Measurements from ENCODE around the gene IL17RE. TPM values are rescaled to one million over a fixed set of nuclear protein-coding genes. Genes with fewer than 3 reads are reported as not detected.
"Not testable (repeated sequence)": the region's sequence is repeated elsewhere in the genome, so short reads cannot be mapped to it uniquely, and the experiment has no call there.

The IL17RE gene
- total and polyA plus RNA-seq, 5 donors, result 1.0 to 2.2 (median 1.2) TPM

DNA sequence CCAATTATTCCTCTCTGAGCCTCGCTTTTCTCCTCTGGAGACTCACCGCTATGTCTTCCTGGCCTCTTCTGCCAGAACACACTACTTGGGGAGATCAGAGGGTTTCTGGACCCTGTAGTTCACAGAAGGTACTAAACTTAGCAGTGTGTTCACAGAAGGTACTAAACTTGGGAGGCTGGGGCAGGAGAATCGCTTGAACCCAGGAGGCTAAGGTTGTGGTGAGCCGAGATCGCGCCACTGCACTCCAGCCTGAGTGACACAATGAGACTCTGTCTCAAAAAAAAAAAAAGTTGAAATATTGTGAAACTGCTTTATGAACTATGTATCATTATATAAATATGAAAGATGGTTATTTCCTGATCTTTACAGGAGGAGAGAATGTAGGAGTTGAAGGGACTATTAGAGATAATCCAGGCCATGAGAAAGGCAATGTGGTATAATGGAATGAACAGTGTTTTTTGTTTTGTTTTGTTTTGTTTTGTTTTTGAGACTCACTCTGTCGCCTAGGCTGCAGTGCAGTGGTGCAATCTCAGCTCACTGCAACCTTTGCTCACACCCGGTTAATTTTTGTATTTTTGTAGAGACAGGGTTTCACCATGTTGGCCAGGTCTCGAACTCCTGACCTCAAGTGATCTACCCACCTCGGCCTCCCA lies 5.8 kb upstream of the IL17RE start:
- 90% methylated on average over 10 of the region's 10 CpGs for WGBS
- H3K4me1 ChIP-seq (ENCODE audit: control insufficient read depth, insufficient read depth, low read length); DNase-seq; intact Hi-C loops (cut with DNase I); ATAC-seq; H3K27ac ChIP-seq (ENCODE audit: low read length); H3K27me3 ChIP-seq (ENCODE audit: control insufficient read depth, insufficient read depth); H3K9me3 ChIP-seq (ENCODE audit: control insufficient read depth, low read length); H3K4me3 ChIP-seq (ENCODE audit: low read length): not testable (repeated sequence)

DNA sequence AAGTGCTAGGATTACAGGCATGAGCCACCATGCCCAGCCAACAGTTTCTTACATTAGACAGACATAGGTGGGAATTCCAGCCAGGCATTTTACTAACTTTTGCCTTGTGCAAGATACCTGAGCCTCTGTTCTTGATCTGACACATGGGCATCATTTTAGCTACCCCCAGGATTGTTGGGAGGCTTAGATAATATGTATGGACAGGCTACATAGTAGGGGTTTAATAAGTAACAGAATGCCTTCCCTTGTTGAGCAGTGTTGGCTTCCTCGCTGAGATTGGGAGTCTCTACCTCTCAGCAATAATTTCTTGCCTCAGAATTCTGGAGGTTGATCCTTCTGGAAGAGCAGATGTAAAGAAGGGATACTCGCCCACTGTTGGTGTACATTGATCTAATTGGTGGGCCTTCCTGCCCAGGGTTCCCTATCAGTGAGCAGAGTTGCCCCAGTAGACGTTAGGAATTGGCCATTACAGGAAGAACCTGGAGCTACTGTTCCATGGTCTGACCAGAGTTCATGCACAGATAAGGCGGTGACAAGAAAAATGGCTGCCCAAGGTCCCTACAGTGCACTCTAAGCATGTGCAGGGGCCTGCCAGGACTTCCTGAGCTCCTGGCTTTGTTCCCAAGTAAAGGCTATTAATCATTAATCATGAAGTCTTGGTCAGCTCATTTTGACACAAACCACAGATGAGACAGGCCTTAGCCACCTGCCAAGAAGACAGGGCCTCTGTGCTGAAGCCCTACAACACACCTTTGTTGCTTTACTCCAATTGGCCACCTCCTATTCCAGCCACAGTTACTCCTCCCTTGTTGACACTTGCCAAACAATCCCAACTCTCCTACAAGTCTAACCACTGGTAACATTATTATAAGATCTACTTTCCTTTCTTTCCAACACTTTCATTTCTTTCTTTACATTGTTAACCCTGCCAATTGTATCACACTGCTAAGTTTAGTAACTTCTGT lies 5.0 kb upstream of the IL17RE start:
- Histone ChIP-seq H3K27ac (ENCODE audit: low read length) (no peak overlapping the region), H3K4me3 (ENCODE audit: low read length) (no peak overlapping the region), H3K27me3 (ENCODE audit: control insufficient read depth, insufficient read depth) (no peaks in the 10 kb centered on the region), H3K4me1 (ENCODE audit: control insufficient read depth, insufficient read depth, low read length) (peaks cover 3% of the 10 kb centered on the region), H3K9me3 (ENCODE audit: control insufficient read depth, low read length) (no peaks in the 10 kb centered on the region)
- ATAC-seq (peak; percentile 47 to 49), DNase-seq (no peak)
- WGBS, result 52% methylated on average over 4 of the region's 4 CpGs
- intact Hi-C loops (cut with DNase I), result no loop called here

GRCh38 chr3:9898467-9899241 lies 4.0 kb upstream of the IL17RE start:
- no peak for ATAC-seq
- no peak overlapping the region for H3K27ac ChIP-seq (ENCODE audit: low read length)
- intact Hi-C loops (cut with DNase I), result no loop called here
- no peak for DNase-seq
- H3K9me3 ChIP-seq (ENCODE audit: control insufficient read depth, low read length), result no peaks in the 10 kb centered on the region
- no peaks in the 10 kb centered on the region for H3K27me3 ChIP-seq (ENCODE audit: control insufficient read depth, insufficient read depth)
- 71% methylated on average over 8 of the region's 8 CpGs for WGBS
- peaks cover 3% of the 10 kb centered on the region for H3K4me1 ChIP-seq (ENCODE audit: control insufficient read depth, insufficient read depth, low read length)
- no peak overlapping the region for H3K4me3 ChIP-seq (ENCODE audit: low read length)

- intact Hi-C loops (cut with DNase I), result no loop called here
- Histone ChIP-seq H3K27ac (ENCODE audit: low read length) (no peak overlapping the region), H3K4me3 (ENCODE audit: low read length) (no peak overlapping the region), H3K27me3 (ENCODE audit: control insufficient read depth, insufficient read depth) (no peaks in the 10 kb centered on the region), H3K9me3 (ENCODE audit: control insufficient read depth, low read length) (no peaks in the 10 kb centered on the region), H3K4me1 (ENCODE audit: control insufficient read depth, insufficient read depth, low read length) (peaks cover 3% of the 10 kb centered on the region)
- 51% methylated on average over 3 of the region's 3 CpGs for WGBS
- DNase-seq (no peak), ATAC-seq (no peak)
Observed at GRCh38 chr3:9899289-9899791, 3.3 kb upstream of the IL17RE start.

GRCh38 chr3:9900965-9901415 lies 1.7 kb upstream of the IL17RE start:
- H3K4me3 ChIP-seq (ENCODE audit: low read length); H3K4me1 ChIP-seq (ENCODE audit: control insufficient read depth, insufficient read depth, low read length); ATAC-seq; H3K9me3 ChIP-seq (ENCODE audit: control insufficient read depth, low read length); DNase-seq; intact Hi-C loops (cut with DNase I); H3K27me3 ChIP-seq (ENCODE audit: control insufficient read depth, insufficient read depth); H3K27ac ChIP-seq (ENCODE audit: low read length): not testable (repeated sequence)
- WGBS, result 93% methylated on average over 6 of the region's 6 CpGs

DNA sequence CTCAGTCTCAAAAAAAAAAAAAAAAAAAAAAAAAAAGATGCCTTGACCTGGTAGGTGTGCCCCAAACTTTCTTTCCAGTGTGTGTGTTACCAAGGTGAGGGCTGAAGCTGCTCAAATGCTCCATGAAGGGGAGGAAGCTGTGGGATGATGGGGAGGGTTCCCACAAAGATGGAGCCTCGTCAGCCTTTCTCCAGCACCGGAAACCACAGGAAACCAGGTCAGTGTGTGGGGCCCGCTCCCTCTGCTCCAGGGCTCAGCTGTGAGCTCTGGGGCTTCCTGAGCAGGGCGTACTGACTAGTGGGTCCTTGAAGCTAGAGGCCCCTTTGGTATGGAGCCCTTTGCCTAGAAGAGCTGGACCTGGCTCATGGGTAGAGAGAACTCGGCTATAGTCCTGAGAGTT lies 681 bp upstream of the IL17RE start:
- peaks cover 3% of the 10 kb centered on the region for H3K4me1 ChIP-seq (ENCODE audit: control insufficient read depth, insufficient read depth, low read length)
- 73% methylated on average over 5 of the region's 5 CpGs for WGBS
- no peak overlapping the region for H3K27ac ChIP-seq (ENCODE audit: low read length)
- H3K9me3 ChIP-seq (ENCODE audit: control insufficient read depth, low read length), result no peaks in the 10 kb centered on the region
- H3K27me3 ChIP-seq (ENCODE audit: control insufficient read depth, insufficient read depth), result no peaks in the 10 kb centered on the region
- DNase-seq, result no peak
- ATAC-seq, result no peak
- intact Hi-C loops (cut with DNase I), result no loop called here
- no peak overlapping the region for H3K4me3 ChIP-seq (ENCODE audit: low read length)

GRCh38 chr3:9903238-9903624 lies 583 bp downstream of the IL17RE start:
- intact Hi-C loops (cut with DNase I), result no loop called here
- Histone ChIP-seq H3K4me3 (ENCODE audit: low read length) (no peak overlapping the region), H3K27me3 (ENCODE audit: control insufficient read depth, insufficient read depth) (no peaks in the 10 kb centered on the region), H3K27ac (ENCODE audit: low read length) (no peak overlapping the region), H3K4me1 (ENCODE audit: control insufficient read depth, insufficient read depth, low read length) (peaks cover 3% of the 10 kb centered on the region), H3K9me3 (ENCODE audit: control insufficient read depth, low read length) (no peaks in the 10 kb centered on the region)
- no peak for DNase-seq
- 26% methylated on average over 4 of the region's 4 CpGs for WGBS
- ATAC-seq, result peak in 1 of 2 donors; percentile 61

DNA sequence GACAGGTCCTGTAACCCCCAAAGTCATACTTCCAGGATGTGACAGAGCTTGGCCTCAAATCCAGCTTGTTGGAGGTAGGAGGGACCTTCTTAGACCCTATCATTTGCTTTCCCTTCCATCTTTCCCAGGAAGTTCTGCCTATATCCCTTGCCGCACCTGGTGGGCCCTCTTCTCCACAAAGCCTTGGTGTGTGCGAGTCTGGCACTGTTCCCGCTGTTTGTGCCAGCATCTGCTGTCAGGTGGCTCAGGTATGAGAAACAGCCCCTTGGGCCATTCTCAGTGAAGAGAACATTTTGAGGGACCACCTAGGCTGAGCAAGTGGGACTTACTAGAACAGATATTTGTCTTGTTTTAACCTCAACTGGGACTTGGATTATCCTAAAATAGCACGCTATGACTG lies 1.3 kb downstream of the IL17RE start:
- ATAC-seq (no peak), DNase-seq (no peak)
- no peak overlapping the region for H3K4me3 ChIP-seq (ENCODE audit: low read length)
- H3K4me1 ChIP-seq (ENCODE audit: control insufficient read depth, insufficient read depth, low read length), result no peaks in the 10 kb centered on the region
- H3K27ac ChIP-seq (ENCODE audit: low read length), result no peak overlapping the region
- intact Hi-C loops (cut with DNase I), result no loop called here
- H3K9me3 ChIP-seq (ENCODE audit: control insufficient read depth, low read length), result no peaks in the 10 kb centered on the region
- WGBS, result 93% methylated on average over 4 of the region's 4 CpGs
- H3K27me3 ChIP-seq (ENCODE audit: control insufficient read depth, insufficient read depth), result no peaks in the 10 kb centered on the region

GRCh38 chr3:9906480-9906879 lies 3.8 kb downstream of the IL17RE start:
- intact Hi-C loops (cut with DNase I), result no loop called here
- Histone ChIP-seq H3K27ac (ENCODE audit: low read length) (no peak overlapping the region), H3K9me3 (ENCODE audit: control insufficient read depth, low read length) (no peaks in the 10 kb centered on the region), H3K27me3 (ENCODE audit: control insufficient read depth, insufficient read depth) (no peaks in the 10 kb centered on the region), H3K4me3 (ENCODE audit: low read length) (no peak overlapping the region), H3K4me1 (ENCODE audit: control insufficient read depth, insufficient read depth, low read length) (no peaks in the 10 kb centered on the region)
- DNase-seq, result no peak
- no peak for ATAC-seq
- 93% methylated on average over 5 of the region's 5 CpGs for WGBS

DNA sequence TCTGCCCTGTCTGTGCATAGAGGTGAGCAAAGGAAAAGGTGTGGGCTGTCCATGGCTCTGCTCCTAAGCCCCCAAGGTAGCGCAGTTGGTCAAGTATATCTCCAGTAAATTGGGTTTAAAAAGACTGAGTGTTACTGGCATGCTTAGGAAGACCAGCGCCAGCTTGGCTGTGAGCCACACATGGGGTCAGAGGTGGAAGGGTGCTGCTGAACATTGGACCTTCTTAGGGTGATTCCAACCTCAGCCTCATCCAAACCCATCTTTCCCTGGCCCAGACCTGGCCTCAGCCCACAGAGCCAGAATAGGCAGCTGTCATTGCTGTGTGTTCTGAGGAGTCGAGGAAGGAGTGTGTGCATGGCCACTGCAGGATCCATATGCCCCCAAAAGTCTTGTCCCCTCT lies 5.6 kb downstream of the IL17RE start:
- Histone ChIP-seq H3K27ac (ENCODE audit: low read length) (no peak overlapping the region), H3K4me3 (ENCODE audit: low read length) (no peak overlapping the region), H3K27me3 (ENCODE audit: control insufficient read depth, insufficient read depth) (no peaks in the 10 kb centered on the region), H3K4me1 (ENCODE audit: control insufficient read depth, insufficient read depth, low read length) (no peaks in the 10 kb centered on the region), H3K9me3 (ENCODE audit: control insufficient read depth, low read length) (no peaks in the 10 kb centered on the region)
- WGBS, result 86% methylated on average over 3 of the region's 3 CpGs
- no peak for ATAC-seq
- intact Hi-C loops (cut with DNase I), result no loop called here
- no peak for DNase-seq
